Right lobe of liver (tissue), 4 donors: ENCODE data around the gene COMMD1.

Experiments
- CTCF ChIP-seq, 4 donors: fragments of 200-600 bp in 3 of 4; fragments of 450-650 bp in 1 of 4; IDR thresholded peaks; one replicate each; pipeline versions ENCODE4 v1.5.1 to v1.8.0; 2016 to 2022; ENCODE audit warnings: antibody characterized with exemption in 4 of 4, mild to moderate bottlenecking in 2 of 4
- POLR2A ChIP-seq: fragments of 450-650 bp; IDR thresholded peaks from one replicate; pipeline ENCODE4 v1.6.1; 2017; ENCODE audit warnings: antibody characterized with exemption, mild to moderate bottlenecking
- donor health status: DM: no; HTN: no; CAD: no.
- donor health status: DM: no; HTN: no; CAD: no.
- donor health status: DM: no; HTN: yes; CAD: no.

DNA sequence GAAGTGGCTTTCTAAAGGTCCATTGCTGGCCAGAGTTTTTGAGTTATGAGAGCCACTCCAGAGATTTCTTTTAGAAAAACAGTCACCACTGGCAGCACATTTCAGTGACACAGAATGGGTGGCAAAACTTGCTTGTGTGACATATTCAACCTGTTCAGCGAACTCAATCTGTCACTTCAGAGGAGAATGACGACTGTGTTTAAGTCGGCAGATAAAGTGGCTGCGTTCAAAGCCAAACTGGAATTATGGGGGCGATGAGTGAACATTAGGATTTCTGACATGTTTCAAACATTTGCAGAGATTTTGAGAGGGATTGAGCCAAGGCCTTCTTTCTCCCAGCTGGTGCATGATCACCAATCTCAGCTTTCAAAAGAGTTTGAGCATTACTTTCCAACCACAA, 150.9 kb downstream of the COMMD1 start:
- TF ChIP-seq POLR2A (no peak), CTCF (IDR thresholded peaks at IDR 0.05) (no peak)
